GM23338 (cell line): ENCODE data around the gene NOSTRIN. TPM values are rescaled to one million over a fixed set of nuclear protein-coding genes. Genes with fewer than 3 reads are reported as not detected.

ENCODE experiments used
- ATAC-seq: fragments of 200-7000 bp; cut with Tn5 transposase; 3 replicates; pipeline ENCODE4 v1.9.1; 2020
- DNase-seq: peaks from one replicate; pipeline ENCODE4 v3.0.0-alpha.2; 2015; ENCODE audit warnings: low spot score
- H2AFZ ChIP-seq: fragments of 200-600 bp; sonication (generic); 2 replicates; pipeline ENCODE4 v1.8.0; 2016; ENCODE audit warnings: antibody characterized with exemption, mild to moderate bottlenecking, moderate library complexity
- H3F3A ChIP-seq: fragments of 200-600 bp; sonication (generic); replicated peaks from 2 replicates; pipeline ENCODE4 v1.8.0; 2017; ENCODE audit warnings: antibody characterized with exemption, mixed run types, low read depth
- H3K27ac ChIP-seq: fragments of 200-600 bp; sonication (generic); 2 replicates; pipeline ENCODE4 v1.6.1; 2016; ENCODE audit warnings: low read depth
- H3K27me3 ChIP-seq: fragments of 200-600 bp; sonication (generic); 2 replicates; pipeline ENCODE4 v1.8.0; 2016; ENCODE audit warnings: mild to moderate bottlenecking, mixed run types, moderate library complexity; ENCODE audit not compliant: insufficient read depth
- H3K36me3 ChIP-seq: fragments of 200-600 bp; sonication (generic); 2 replicates; pipeline ENCODE4 v1.8.0; 2016; ENCODE audit warnings: mild to moderate bottlenecking; ENCODE audit not compliant: insufficient read depth
- H3K4me1 ChIP-seq: fragments of 200-600 bp; sonication (generic); 2 replicates; pipeline ENCODE4 v1.8.0; 2016; ENCODE audit warnings: mild to moderate bottlenecking, moderate library complexity; ENCODE audit not compliant: insufficient read depth
- H3K4me2 ChIP-seq: fragments of 200-600 bp; sonication (generic); 2 replicates; pipeline ENCODE4 v1.7.1; 2017; ENCODE audit warnings: mixed run types
- H3K4me3 ChIP-seq: fragments of 200-600 bp; sonication (generic); 2 replicates; pipeline ENCODE4 v1.6.1; 2016; ENCODE audit warnings: mixed run types
- H3K79me2 ChIP-seq: fragments of 200-600 bp; sonication (generic); replicated peaks from 2 replicates; pipeline ENCODE4 v1.8.0; 2017; ENCODE audit warnings: mild to moderate bottlenecking; ENCODE audit not compliant: insufficient read depth
- H3K9me2 ChIP-seq: fragments of 200-600 bp; sonication (generic); 2 replicates; pipeline ENCODE4 v1.8.0; 2017; ENCODE audit not compliant: insufficient read depth
- H4K20me1 ChIP-seq: fragments of 200-600 bp; sonication (generic); replicated peaks from 2 replicates; pipeline ENCODE4 v1.8.0; 2017; ENCODE audit warnings: mild to moderate bottlenecking; ENCODE audit not compliant: insufficient read depth
- H3K27ac Mint-ChIP-seq: 2 replicates; pipeline ENCODE4 v1.8.0; 2020; ENCODE audit warnings: inconsistent platforms, mild to moderate bottlenecking, moderate library complexity, mixed read lengths
- H3K27me3 Mint-ChIP-seq: 3 replicates; pipeline ENCODE4 v1.8.0; 2022; ENCODE audit warnings: low read depth, mild to moderate bottlenecking, moderate library complexity, mixed read lengths, inconsistent platforms; ENCODE audit not compliant: insufficient read depth, poor library complexity
- H3K36me3 Mint-ChIP-seq: 3 replicates; pipeline ENCODE4 v1.8.0; 2021; ENCODE audit warnings: low read depth, mild to moderate bottlenecking, inconsistent platforms, moderate library complexity, mixed read lengths
- H3K4me1 Mint-ChIP-seq: 3 replicates; pipeline ENCODE4 v1.8.0; 2020; ENCODE audit warnings: mild to moderate bottlenecking, inconsistent platforms, mixed read lengths
- H3K4me3 Mint-ChIP-seq: 3 replicates; pipeline ENCODE4 v1.8.0; 2021; ENCODE audit warnings: moderate library complexity, mild to moderate bottlenecking, inconsistent platforms, mixed read lengths
- H3K9me3 Mint-ChIP-seq: 3 replicates; pipeline ENCODE4 v1.8.0; 2020; ENCODE audit warnings: moderate library complexity, mild to moderate bottlenecking, inconsistent platforms, mixed read lengths
- CTCF ChIP-seq, 2 experiments: fragments of 200-600 bp in 1 of 2; sonication (generic) in 1 of 2; conservative IDR thresholded peaks; 2 replicates each; pipeline versions ENCODE4 v1.5.1 to v1.6.1; 2016 to 2017; ENCODE audit warnings: antibody characterized with exemption in 2 of 2, low read depth in 2 of 2, mild to moderate bottlenecking in 2 of 2, moderate library complexity in 1 of 2
- ETS1 ChIP-seq: IDR thresholded peaks from 2 replicates; pipeline ENCODE4 v1.6.1; 2016; ENCODE audit warnings: antibody characterized with exemption
- EZH2 ChIP-seq: fragments of 200-600 bp; sonication (generic); IDR thresholded peaks from one replicate; pipeline ENCODE4 v1.8.0; 2017; ENCODE audit warnings: antibody characterized with exemption, mild to moderate bottlenecking, low read depth; ENCODE audit not compliant: unreplicated experiment
- EZH2phosphoT487 ChIP-seq: fragments of 200-600 bp; sonication (generic); IDR thresholded peaks from one replicate; pipeline ENCODE4 v1.8.1; 2018; ENCODE audit warnings: antibody characterized with exemption; ENCODE audit not compliant: unreplicated experiment
- JUNB ChIP-seq: IDR thresholded peaks from one replicate; pipeline ENCODE4 v1.6.1; 2016; ENCODE audit warnings: antibody characterized with exemption; ENCODE audit not compliant: unreplicated experiment
- NANOG ChIP-seq: IDR thresholded peaks from 2 replicates; pipeline ENCODE4 v1.6.1; 2016; ENCODE audit warnings: antibody characterized with exemption, borderline replicate concordance
- ZNF114 ChIP-seq: fragments of 250-450 bp; sonication (Bioruptor Pico); IDR thresholded peaks from 2 replicates; pipeline ENCODE4 v1.5.0; 2020; ENCODE audit warnings: mild to moderate bottlenecking, moderate library complexity
- ZNF331 ChIP-seq: fragments of 250-450 bp; sonication (Bioruptor Pico); IDR thresholded peaks from 2 replicates; pipeline ENCODE4 v1.5.0; 2020; ENCODE audit warnings: low read depth, mild to moderate bottlenecking, moderate library complexity
- polyA plus RNA-seq: library from polyadenylated mRNA; unstranded; fragments of >200 nt; fragmentation: Nextera tagmentation; extraction: Ambion mirVana; gene quantifications from 2 replicates; pipeline ENCODE4 v1.2.1, GENCODE V29; 2016
- total RNA-seq: library from RNA; depleted of rRNA; stranded (reverse); fragments of >200 nt; shearing (Covaris generic); gene quantifications from 2 replicates; pipeline ENCODE4 v1.2.3, GENCODE V29; 2014

Gene NOSTRIN
- total and polyA plus RNA-seq, 2 experiments from 2014 or later, result 1.8 TPM; not detected in 1

- H3K4me3 ChIP-seq, result no peak overlapping the region
- Mint-ChIP-seq H3K36me3 (peaks cover 8% of the 10 kb centered on the region; the same call in 2 of the 3 replicates), H3K9me3 (no peaks in the 10 kb centered on the region), H3K4me3 (no peak overlapping the region), H3K27me3 (peaks cover 2% of the 10 kb centered on the region), H3K4me1 (peaks cover 4% of the 10 kb centered on the region), H3K27ac (no peak overlapping the region)
- no peaks in the 10 kb centered on the region for H3K9me2 ChIP-seq
- no peak for ATAC-seq
- no peak overlapping the region for H2AFZ ChIP-seq
- H3K4me2 ChIP-seq, result no peak overlapping the region
- TF ChIP-seq EZH2phosphoT487 (no peak), JUNB (no peak), ETS1 (no peak), NANOG (no peak), EZH2 (no peak), ZNF114 (no peak), CTCF (conservative IDR thresholded peaks at IDR 0.05; ENCODE audit: low read depth in 2 of 2) (no peak)
- no peaks in the 10 kb centered on the region for H3K27me3 ChIP-seq
- no peaks in the 10 kb centered on the region for H3K79me2 ChIP-seq
- H3K27ac ChIP-seq, result no peak overlapping the region
- no peaks in the 10 kb centered on the region for H3F3A ChIP-seq
- peaks cover 4% of the 10 kb centered on the region for H3K4me1 ChIP-seq
- DNase-seq, result no peak
- no peaks in the 10 kb centered on the region for H4K20me1 ChIP-seq
- H3K36me3 ChIP-seq, result no peaks in the 10 kb centered on the region
Measured at GRCh38 chr2:168851674-168852320, 49.4 kb downstream of the NOSTRIN start.

- DNase-seq (no peak), ATAC-seq (no peak)
- TF ChIP-seq CTCF (conservative IDR thresholded peaks at IDR 0.05; ENCODE audit: low read depth in 2 of 2) (no peak), ZNF331 (CRISPR knock-in tag) (no peak)
- no peaks in the 10 kb centered on the region for H4K20me1 ChIP-seq
- Mint-ChIP-seq H3K9me3 (no peaks in the 10 kb centered on the region), H3K36me3 (peaks cover 8% of the 10 kb centered on the region; the same call in 2 of the 3 replicates), H3K4me3 (no peak overlapping the region), H3K4me1 (peaks cover 9% of the 10 kb centered on the region), H3K27ac (no peak overlapping the region), H3K27me3 (peaks cover 2% of the 10 kb centered on the region)
- no peaks in the 10 kb centered on the region for H3K9me2 ChIP-seq
- H3K79me2 ChIP-seq, result no peaks in the 10 kb centered on the region
- H3F3A ChIP-seq, result no peaks in the 10 kb centered on the region
- H2AFZ ChIP-seq, result no peak overlapping the region
- no peaks in the 10 kb centered on the region for H3K36me3 ChIP-seq
- H3K4me3 ChIP-seq, result no peak overlapping the region
- peaks cover 8% of the 10 kb centered on the region for H3K4me1 ChIP-seq
- no peaks in the 10 kb centered on the region for H3K27me3 ChIP-seq
- H3K4me2 ChIP-seq, result no peak overlapping the region
- no peak overlapping the region for H3K27ac ChIP-seq
Measured at GRCh38 chr2:168852481-168852880, 50.0 kb downstream of the NOSTRIN start.
